OCI-LY7 (cell line): ENCODE data around the gene SHC1.

Experiments
- CTCF ChIP-seq: fragments of 200-600 bp; sonication (generic); conservative IDR thresholded peaks from 2 replicates; pipeline ENCODE4 v1.5.1; 2014; ENCODE audit warnings: mild to moderate bottlenecking, antibody characterized with exemption, low read length, moderate library complexity, mixed read lengths
- EZH2phosphoT487 ChIP-seq: fragments of 200-600 bp; sonication (generic); IDR thresholded peaks from 2 replicates; pipeline ENCODE4 v1.6.1; 2018; ENCODE audit warnings: low read depth, borderline replicate concordance, mild to moderate bottlenecking, mixed run types, antibody characterized with exemption, low read length, moderate library complexity, mixed read lengths

DNA sequence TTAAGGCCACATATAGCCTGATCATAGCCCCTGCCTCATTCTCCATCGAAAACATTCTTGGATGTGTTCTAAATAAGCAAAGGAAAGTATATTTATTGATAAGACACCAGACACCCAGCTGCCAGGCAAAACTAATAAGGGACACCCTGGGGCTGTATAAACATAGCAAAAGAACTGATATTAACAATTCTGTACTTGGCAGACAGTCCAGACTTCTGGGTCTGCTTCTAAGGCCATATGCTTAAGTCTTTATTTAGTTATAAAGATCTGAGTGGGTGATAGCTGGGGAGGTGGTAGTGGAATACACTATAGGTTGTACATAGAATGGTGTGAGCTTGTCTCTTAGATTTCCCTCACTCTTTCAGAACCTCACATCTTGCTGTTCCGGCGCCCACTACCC is 7.8 kb upstream of the SHC1 start:
- TF ChIP-seq CTCF (no peak), EZH2phosphoT487 (no peak)
